CD4-positive, alpha-beta T cell (primary cell): Measurements from ENCODE around the gene TMEM132D. TPM values are rescaled to one million over a fixed set of nuclear protein-coding genes. Genes with fewer than 3 reads are reported as not detected.
"Not testable (repeated sequence)": the region's sequence is repeated elsewhere in the genome, so short reads cannot be mapped to it uniquely, and the experiment has no call there.

Experiments
- ATAC-seq: fragments of 200-7000 bp; cut with Tn5 transposase; one replicate; pipeline ENCODE4 v1.10.0; 2022; ENCODE audit warnings: mild to moderate bottlenecking; ENCODE audit not compliant: poor library complexity
- CTCF ChIA-PET: fragments of 350-600 bp; sonication (Branson Sonifier 250); formaldehyde crosslinking; loops from one replicate; lab custom pipeline; 2021; ENCODE audit warnings: antibody characterized with exemption, inconsistent platforms; lab: Charles Lee
- POLR2A ChIA-PET: fragments of 350-600 bp; sonication (Branson Sonifier 250); formaldehyde crosslinking; loops from one replicate; lab custom pipeline; 2021; ENCODE audit warnings: antibody characterized with exemption, inconsistent platforms; lab: Charles Lee
- DNase-seq, 14 experiments: peaks; one replicate each; pipeline ENCODE4 v3.0.0-alpha.2; 2013 to 2020; ENCODE audit warnings: mixed read lengths in 2 of 14
- H3K27ac ChIP-seq, 2 donors: one replicate each; pipeline versions ENCODE4 v1.5.1 to v1.7.0; 2013; ENCODE audit warnings: low read length in 2 of 2, low read depth in 1 of 2, mild to moderate bottlenecking in 1 of 2
- H3K27me3 ChIP-seq, 2 experiments: 1 replicate in 1 of 2; 2 replicates in 1 of 2; pipeline versions ENCODE4 v1.6.1 to v1.7.0; 2013; ENCODE audit warnings: low read length in 2 of 2, control low read depth in 1 of 2, mild to moderate bottlenecking in 1 of 2, moderate library complexity in 1 of 2; ENCODE audit not compliant: insufficient read depth in 2 of 2, control insufficient read depth in 1 of 2
- H3K36me3 ChIP-seq: one replicate; pipeline ENCODE4 v1.6.1; 2013; ENCODE audit warnings: low read length, control low read depth; ENCODE audit not compliant: insufficient read depth
- H3K4me1 ChIP-seq: one replicate; pipeline ENCODE4 v1.6.1; 2013; ENCODE audit warnings: low read length, control low read depth; ENCODE audit not compliant: insufficient read depth
- H3K4me3 ChIP-seq: one replicate; pipeline ENCODE4 v1.5.1; 2013; ENCODE audit warnings: mild to moderate bottlenecking, low read length, moderate library complexity
- H3K9me3 ChIP-seq, 2 experiments: 1 replicate in 1 of 2; 2 replicates in 1 of 2; pipeline versions ENCODE4 v1.6.1 to v1.7.0; 2013; ENCODE audit warnings: low read length in 2 of 2, mild to moderate bottlenecking in 2 of 2, control low read depth in 1 of 2, moderate library complexity in 1 of 2; ENCODE audit not compliant: control insufficient read depth in 1 of 2, insufficient read depth in 1 of 2
- H3K27ac Mint-ChIP-seq: one replicate; pipeline ENCODE4 v1.8.0; 2020; ENCODE audit warnings: mixed read lengths
- H3K27me3 Mint-ChIP-seq: one replicate; pipeline ENCODE4 v1.8.0; 2021; ENCODE audit warnings: mixed read lengths
- H3K36me3 Mint-ChIP-seq: one replicate; pipeline ENCODE4 v1.8.0; 2021; ENCODE audit warnings: low read depth, mixed read lengths
- H3K4me1 Mint-ChIP-seq: one replicate; pipeline ENCODE4 v1.8.0; 2021; ENCODE audit warnings: low read depth, mixed read lengths
- H3K4me3 Mint-ChIP-seq: one replicate; pipeline ENCODE4 v1.8.0; 2020; ENCODE audit warnings: mild to moderate bottlenecking, mixed read lengths
- H3K9me3 Mint-ChIP-seq: one replicate; pipeline ENCODE4 v1.8.0; 2020; ENCODE audit warnings: mixed read lengths
- CTCF ChIP-seq: fragments of 200-600 bp; IDR thresholded peaks from one replicate; pipeline ENCODE4 v1.8.0; 2022; ENCODE audit warnings: antibody characterized with exemption, mild to moderate bottlenecking
- intact Hi-C, 2 experiments: fragments of 100-400 bp; cut with DNase I in 1 of 2; cut with micrococcal nuclease in 1 of 2; formaldehyde crosslinking; loops; one replicate each; pipeline versions ENCODE4 v1.15.1 to v1.9.0; 2023 to 2025; cut with DNase I, micrococcal nuclease
- total RNA-seq, 174 experiments: library from RNA in 2 of 174; stranded (reverse) in 2 of 174; gene quantifications; one replicate each; pipeline ENCODE4 v1.2.3 and lab custom pipeline; 2021 to 2026

Gene TMEM132D
- total RNA-seq, 2 experiments from 2014 or later = not detected

DNA sequence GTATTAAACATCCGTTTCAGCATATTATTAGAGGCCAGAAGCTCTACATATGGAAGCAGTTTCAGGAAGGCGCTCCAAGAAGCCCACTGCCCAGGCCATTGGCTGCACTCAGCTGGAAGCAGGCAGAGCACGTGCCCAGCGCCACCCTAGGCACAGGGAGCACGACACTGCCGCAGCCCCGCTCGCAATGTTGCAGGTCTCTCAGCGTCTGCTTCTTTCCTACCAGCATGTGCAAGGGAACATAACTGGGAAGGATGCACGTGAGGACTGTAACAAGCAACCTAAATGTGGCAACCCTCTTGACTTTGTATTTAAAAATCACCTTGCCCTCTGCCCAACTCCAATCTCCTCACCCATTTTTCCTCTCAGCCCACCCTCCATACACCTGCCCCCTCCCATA is 3.5 kb downstream of the TMEM132D start:
- DNase-seq (no peak), ATAC-seq (no peak)
- no peak overlapping the region for H3K4me3 ChIP-seq
- no peak overlapping the region for H3K27ac Mint-ChIP-seq
- intact Hi-C loops = no loop called here
- no peaks in the 10 kb centered on the region for H3K36me3 ChIP-seq
- no peaks in the 10 kb centered on the region for H3K4me1 ChIP-seq
- H3K27me3 ChIP-seq = peaks cover 7 to 25% of the 10 kb centered on the region in 2 experiments
- H3K36me3 Mint-ChIP-seq = no peaks in the 10 kb centered on the region
- peaks cover 39% of the 10 kb centered on the region for H3K27me3 Mint-ChIP-seq
- H3K4me1 Mint-ChIP-seq = no peaks in the 10 kb centered on the region
- no peak overlapping the region for H3K4me3 Mint-ChIP-seq
- H3K9me3 ChIP-seq = peaks cover 0 to 15% of the 10 kb centered on the region in 2 experiments
- TF ChIP-seq CTCF = no peak
- H3K27ac ChIP-seq = no peak overlapping the region
- H3K9me3 Mint-ChIP-seq = peaks cover 2% of the 10 kb centered on the region
- ChIA-PET CTCF (no interaction called here), POLR2A (no interaction called here)

GRCh38 chr12:129899045-129899444 is 4.8 kb downstream of the TMEM132D start:
- H3K4me3 ChIP-seq, H3K9me3 ChIP-seq, DNase-seq, H3K4me3 Mint-ChIP-seq, H3K4me1 ChIP-seq, ATAC-seq, H3K27ac Mint-ChIP-seq, H3K36me3 Mint-ChIP-seq, CTCF ChIA-PET, H3K27ac ChIP-seq, POLR2A ChIA-PET, H3K36me3 ChIP-seq, intact Hi-C loops, H3K4me1 Mint-ChIP-seq, H3K9me3 Mint-ChIP-seq: not testable (repeated sequence)
- peaks cover 3 to 17% of the 10 kb centered on the region in 2 experiments for H3K27me3 ChIP-seq
- peaks cover 29% of the 10 kb centered on the region for H3K27me3 Mint-ChIP-seq

DNA sequence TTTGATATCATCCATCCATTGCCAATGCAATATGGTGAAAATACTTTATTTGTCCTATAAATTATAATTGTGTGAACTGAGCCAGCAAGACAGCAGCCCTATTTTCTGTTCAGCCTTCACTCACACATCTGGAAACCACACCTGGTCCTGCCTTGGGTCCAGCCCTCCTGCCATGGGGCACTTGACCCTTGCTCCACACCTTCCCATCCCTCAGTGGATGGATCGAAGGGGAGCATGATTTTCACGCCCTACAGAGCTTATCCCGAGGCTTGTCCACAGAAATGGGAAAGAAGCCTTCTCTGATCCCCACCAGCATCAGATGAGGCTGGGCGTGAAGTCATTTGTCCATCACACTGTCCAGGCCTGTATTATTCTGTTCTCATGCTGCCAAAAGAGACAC is 10.1 kb downstream of the TMEM132D start:
- H3K4me1 Mint-ChIP-seq = no peaks in the 10 kb centered on the region
- H3K4me3 Mint-ChIP-seq = no peak overlapping the region
- H3K36me3 ChIP-seq = no peaks in the 10 kb centered on the region
- CTCF ChIA-PET = no interaction called here
- ATAC-seq = no peak
- POLR2A ChIA-PET = no interaction called here
- no peak overlapping the region for H3K27ac Mint-ChIP-seq
- H3K4me3 ChIP-seq = no peak overlapping the region
- H3K27me3 Mint-ChIP-seq = peaks cover 7% of the 10 kb centered on the region
- H3K9me3 ChIP-seq = peaks cover 0 to 3% of the 10 kb centered on the region in 2 experiments
- intact Hi-C loops = loop anchor here in 1 of 2 experiments (5.0 kb wide), 1 partner anchor 111 kb away; no protein-coding TSS in a partner anchor
- no peaks in the 10 kb centered on the region for H3K36me3 Mint-ChIP-seq
- no peak for DNase-seq
- H3K4me1 ChIP-seq = no peaks in the 10 kb centered on the region
- no peak overlapping the region for H3K27ac ChIP-seq
- H3K9me3 Mint-ChIP-seq = peaks cover 2% of the 10 kb centered on the region
- no peaks in the 10 kb centered on the region for H3K27me3 ChIP-seq
- no peak for TF ChIP-seq CTCF

- ATAC-seq = no peak
- TF ChIP-seq CTCF = no peak
- Mint-ChIP-seq H3K27me3 (peaks cover 7% of the 10 kb centered on the region), H3K9me3 (peaks cover 4% of the 10 kb centered on the region), H3K4me1 (no peaks in the 10 kb centered on the region), H3K4me3 (no peak overlapping the region), H3K27ac (no peak overlapping the region), H3K36me3 (no peaks in the 10 kb centered on the region)
- no peaks in the 10 kb centered on the region for H3K27me3 ChIP-seq
- no peak for DNase-seq
- CTCF ChIA-PET = no interaction called here
- no peak overlapping the region for H3K27ac ChIP-seq
- intact Hi-C loops = no loop called here
- POLR2A ChIA-PET = no interaction called here
- H3K4me1 ChIP-seq = no peaks in the 10 kb centered on the region
- no peaks in the 10 kb centered on the region for H3K36me3 ChIP-seq
- no peak overlapping the region for H3K4me3 ChIP-seq
- H3K9me3 ChIP-seq = peaks cover 0 to 3% of the 10 kb centered on the region in 2 experiments
Measured at GRCh38 chr12:129887101-129887500, 16.7 kb downstream of the TMEM132D start.
